Measurements from ENCODE around the gene PABPN1L.
"Not testable (repeated sequence)": the region's sequence is repeated elsewhere in the genome, so short reads cannot be mapped to it uniquely, and the experiment has no call there.

The PABPN1L gene

GRCh38 chr16:88889702-88890352, 23.4 kb upstream of the PABPN1L start:
- H3K4me3 ChIP-seq (ENCODE audit: extremely low read depth, insufficient read depth, low read length, poor library complexity, severe bottlenecking); H3K36me3 ChIP-seq (ENCODE audit: control insufficient read depth, insufficient read depth, low read length); H3K27ac ChIP-seq (ENCODE audit: low read depth, low read length, severe bottlenecking); H3K4me1 ChIP-seq (ENCODE audit: control insufficient read depth, insufficient read depth, low read length, poor library complexity, severe bottlenecking); H3K9me3 ChIP-seq (ENCODE audit: control insufficient read depth, low read length): not testable (repeated sequence)
- 91 to 92% methylated on average over 27 to 47 of the region's 48 CpGs for WGBS, 2 experiments (ENCODE audit: insufficient coverage in 2 of 2)

GRCh38 chr16:88888461-88889387, 22.3 kb upstream of the PABPN1L start:
- 87 to 91% methylated on average over 15 to 22 of the region's 30 CpGs for WGBS, 2 experiments (ENCODE audit: insufficient coverage in 2 of 2)
- Histone ChIP-seq H3K36me3 (ENCODE audit: control insufficient read depth, insufficient read depth, low read length) (no peaks in the 10 kb centered on the region), H3K9me3 (ENCODE audit: control insufficient read depth, low read length) (no peaks in the 10 kb centered on the region), H3K27ac (ENCODE audit: low read depth, low read length, severe bottlenecking) (no peak overlapping the region), H3K4me1 (ENCODE audit: control insufficient read depth, insufficient read depth, low read length, poor library complexity, severe bottlenecking) (no peaks in the 10 kb centered on the region), H3K4me3 (ENCODE audit: extremely low read depth, insufficient read depth, low read length, poor library complexity, severe bottlenecking) (no peak overlapping the region)

- 92 to 93% methylated on average over 8 to 9 of the region's 14 CpGs for WGBS, 2 experiments (ENCODE audit: insufficient coverage in 2 of 2)
- no peak overlapping the region for H3K27ac ChIP-seq (ENCODE audit: low read depth, low read length, severe bottlenecking)
- no peaks in the 10 kb centered on the region for H3K4me1 ChIP-seq (ENCODE audit: control insufficient read depth, insufficient read depth, low read length, poor library complexity, severe bottlenecking)
- no peak overlapping the region for H3K4me3 ChIP-seq (ENCODE audit: extremely low read depth, insufficient read depth, low read length, poor library complexity, severe bottlenecking)
- no peaks in the 10 kb centered on the region for H3K36me3 ChIP-seq (ENCODE audit: control insufficient read depth, insufficient read depth, low read length)
- H3K9me3 ChIP-seq (ENCODE audit: control insufficient read depth, low read length), result no peaks in the 10 kb centered on the region
Observed at GRCh38 chr16:88888057-88888456, 21.6 kb upstream of the PABPN1L start.

GRCh38 chr16:88886845-88887521, 20.5 kb upstream of the PABPN1L start:
- no peak overlapping the region for H3K4me3 ChIP-seq (ENCODE audit: extremely low read depth, insufficient read depth, low read length, poor library complexity, severe bottlenecking)
- no peaks in the 10 kb centered on the region for H3K9me3 ChIP-seq (ENCODE audit: control insufficient read depth, low read length)
- 92 to 96% methylated on average over 34 to 39 of the region's 39 CpGs for WGBS, 2 experiments (ENCODE audit: insufficient coverage in 2 of 2)
- no peaks in the 10 kb centered on the region for H3K4me1 ChIP-seq (ENCODE audit: control insufficient read depth, insufficient read depth, low read length, poor library complexity, severe bottlenecking)
- no peaks in the 10 kb centered on the region for H3K36me3 ChIP-seq (ENCODE audit: control insufficient read depth, insufficient read depth, low read length)
- no peak overlapping the region for H3K27ac ChIP-seq (ENCODE audit: low read depth, low read length, severe bottlenecking)

- no peaks in the 10 kb centered on the region for H3K9me3 ChIP-seq (ENCODE audit: control insufficient read depth, low read length)
- no peaks in the 10 kb centered on the region for H3K4me1 ChIP-seq (ENCODE audit: control insufficient read depth, insufficient read depth, low read length, poor library complexity, severe bottlenecking)
- H3K36me3 ChIP-seq (ENCODE audit: control insufficient read depth, insufficient read depth, low read length), result no peaks in the 10 kb centered on the region
- H3K4me3 ChIP-seq (ENCODE audit: extremely low read depth, insufficient read depth, low read length, poor library complexity, severe bottlenecking), result no peak overlapping the region
- WGBS, 2 experiments (ENCODE audit: insufficient coverage in 2 of 2), result 90 to 95% methylated on average over 14 to 15 of the region's 15 CpGs
- H3K27ac ChIP-seq (ENCODE audit: low read depth, low read length, severe bottlenecking), result no peak overlapping the region
Observed at GRCh38 chr16:88886420-88886844, 20.0 kb upstream of the PABPN1L start.

- Histone ChIP-seq H3K36me3 (ENCODE audit: control insufficient read depth, insufficient read depth, low read length) (no peaks in the 10 kb centered on the region), H3K27ac (ENCODE audit: low read depth, low read length, severe bottlenecking) (no peak overlapping the region), H3K4me3 (ENCODE audit: extremely low read depth, insufficient read depth, low read length, poor library complexity, severe bottlenecking) (no peak overlapping the region), H3K4me1 (ENCODE audit: control insufficient read depth, insufficient read depth, low read length, poor library complexity, severe bottlenecking) (no peaks in the 10 kb centered on the region), H3K9me3 (ENCODE audit: control insufficient read depth, low read length) (no peaks in the 10 kb centered on the region)
- WGBS, 2 experiments (ENCODE audit: insufficient coverage in 2 of 2), result 90 to 93% methylated on average over 24 to 28 of the region's 28 CpGs
Observed at GRCh38 chr16:88885693-88886280, 19.3 kb upstream of the PABPN1L start.

GRCh38 chr16:88884569-88885271, 18.3 kb upstream of the PABPN1L start:
- Histone ChIP-seq H3K4me3 (ENCODE audit: extremely low read depth, insufficient read depth, low read length, poor library complexity, severe bottlenecking) (no peak overlapping the region), H3K4me1 (ENCODE audit: control insufficient read depth, insufficient read depth, low read length, poor library complexity, severe bottlenecking) (no peaks in the 10 kb centered on the region), H3K27ac (ENCODE audit: low read depth, low read length, severe bottlenecking) (no peak overlapping the region), H3K36me3 (ENCODE audit: control insufficient read depth, insufficient read depth, low read length) (no peaks in the 10 kb centered on the region), H3K9me3 (ENCODE audit: control insufficient read depth, low read length) (no peaks in the 10 kb centered on the region)
- 94 to 97% methylated on average over 33 to 38 of the region's 39 CpGs for WGBS, 2 experiments (ENCODE audit: insufficient coverage in 2 of 2)

GRCh38 chr16:88883946-88884345, 17.5 kb upstream of the PABPN1L start:
- H3K9me3 ChIP-seq (ENCODE audit: control insufficient read depth, low read length), result no peaks in the 10 kb centered on the region
- 91 to 97% methylated on average over 9 of the region's 11 CpGs for WGBS, 2 experiments (ENCODE audit: insufficient coverage in 2 of 2)
- H3K36me3 ChIP-seq (ENCODE audit: control insufficient read depth, insufficient read depth, low read length), result no peaks in the 10 kb centered on the region
- H3K4me1 ChIP-seq (ENCODE audit: control insufficient read depth, insufficient read depth, low read length, poor library complexity, severe bottlenecking), result no peaks in the 10 kb centered on the region
- no peak overlapping the region for H3K4me3 ChIP-seq (ENCODE audit: extremely low read depth, insufficient read depth, low read length, poor library complexity, severe bottlenecking)
- no peak overlapping the region for H3K27ac ChIP-seq (ENCODE audit: low read depth, low read length, severe bottlenecking)

- H3K4me1 ChIP-seq (ENCODE audit: control insufficient read depth, insufficient read depth, low read length, poor library complexity, severe bottlenecking), result no peaks in the 10 kb centered on the region
- H3K9me3 ChIP-seq (ENCODE audit: control insufficient read depth, low read length), result no peaks in the 10 kb centered on the region
- H3K36me3 ChIP-seq (ENCODE audit: control insufficient read depth, insufficient read depth, low read length), result no peaks in the 10 kb centered on the region
- H3K4me3 ChIP-seq (ENCODE audit: extremely low read depth, insufficient read depth, low read length, poor library complexity, severe bottlenecking), result no peak overlapping the region
- no peak overlapping the region for H3K27ac ChIP-seq (ENCODE audit: low read depth, low read length, severe bottlenecking)
- WGBS, 2 experiments (ENCODE audit: insufficient coverage in 2 of 2), result 94 to 96% methylated on average over 43 to 49 of the region's 49 CpGs
Observed at GRCh38 chr16:88883117-88883895, 16.8 kb upstream of the PABPN1L start.

Measured in mesodermal cell (in vitro differentiated cells).